ENCODE results near the gene PIGX.

DNA sequence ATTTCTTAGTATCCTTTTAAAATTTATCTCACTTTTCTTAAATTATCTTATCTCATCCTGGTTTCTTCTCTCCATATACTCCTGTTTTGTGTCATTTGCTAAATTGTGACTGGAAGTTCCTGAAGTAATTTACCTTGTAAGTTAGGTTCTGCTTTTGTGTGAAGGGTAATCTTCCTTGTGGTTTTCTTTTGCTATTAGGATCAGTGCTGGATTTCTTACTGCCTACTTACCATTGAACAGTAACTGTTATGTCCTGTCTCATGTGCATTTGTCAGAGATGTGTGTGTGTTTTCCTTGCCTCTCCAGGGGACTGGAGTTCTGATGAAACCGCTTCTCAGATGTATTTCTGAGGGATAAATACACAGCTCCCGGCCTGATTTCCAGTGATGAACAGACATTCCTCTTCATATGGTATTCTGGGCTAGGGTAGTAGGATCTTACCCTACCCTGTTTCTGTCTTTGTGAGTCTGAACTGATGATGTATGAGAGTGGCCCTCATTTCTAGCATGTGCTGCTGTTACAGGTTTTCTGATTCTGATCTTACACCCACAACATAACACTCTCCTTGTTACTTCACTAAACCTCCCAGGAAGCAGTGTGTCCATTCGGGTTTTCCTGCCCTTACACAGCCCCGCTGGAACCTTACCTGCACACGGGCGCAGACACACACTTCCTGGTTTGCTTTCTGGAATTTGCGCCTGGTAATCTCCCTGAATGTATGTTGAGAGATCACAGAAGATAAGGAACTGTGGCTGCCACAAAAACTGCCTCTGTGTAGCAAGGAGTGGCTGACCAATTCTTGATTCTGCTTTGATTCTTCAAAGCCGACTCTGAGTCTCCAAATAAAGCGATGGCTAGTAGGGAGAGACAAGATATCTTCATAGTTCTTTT is 42.2 kb downstream of the PIGX start:
- TF ChIP-seq, protein P1, sequence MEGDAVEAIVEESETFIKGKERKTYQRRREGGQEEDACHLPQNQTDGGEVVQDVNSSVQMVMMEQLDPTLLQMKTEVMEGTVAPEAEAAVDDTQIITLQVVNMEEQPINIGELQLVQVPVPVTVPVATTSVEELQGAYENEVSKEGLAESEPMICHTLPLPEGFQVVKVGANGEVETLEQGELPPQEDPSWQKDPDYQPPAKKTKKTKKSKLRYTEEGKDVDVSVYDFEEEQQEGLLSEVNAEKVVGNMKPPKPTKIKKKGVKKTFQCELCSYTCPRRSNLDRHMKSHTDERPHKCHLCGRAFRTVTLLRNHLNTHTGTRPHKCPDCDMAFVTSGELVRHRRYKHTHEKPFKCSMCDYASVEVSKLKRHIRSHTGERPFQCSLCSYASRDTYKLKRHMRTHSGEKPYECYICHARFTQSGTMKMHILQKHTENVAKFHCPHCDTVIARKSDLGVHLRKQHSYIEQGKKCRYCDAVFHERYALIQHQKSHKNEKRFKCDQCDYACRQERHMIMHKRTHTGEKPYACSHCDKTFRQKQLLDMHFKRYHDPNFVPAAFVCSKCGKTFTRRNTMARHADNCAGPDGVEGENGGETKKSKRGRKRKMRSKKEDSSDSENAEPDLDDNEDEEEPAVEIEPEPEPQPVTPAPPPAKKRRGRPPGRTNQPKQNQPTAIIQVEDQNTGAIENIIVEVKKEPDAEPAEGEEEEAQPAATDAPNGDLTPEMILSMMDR (IDR thresholded peaks at IDR 0.05 in 8 of 11, conservative IDR thresholded peaks at IDR 0.05 in 3 of 11) = no peak
- TF ChIP-seq POLR2A (IDR thresholded peaks at IDR 0.05) = no peak

All from spleen (tissue), 7 donors.